Loucy (cell line): ENCODE measurements around the gene GSE1.

Experiments used
- H2AFZ ChIP-seq: fragments of 200-600 bp; sonication (generic); 2 replicates; pipeline ENCODE4 v1.6.0; 2016; ENCODE audit warnings: antibody characterized with exemption, mild to moderate bottlenecking, low read length, moderate library complexity
- H3F3A ChIP-seq: fragments of 200-600 bp; 2 replicates; pipeline ENCODE4 v1.6.0; 2016; ENCODE audit warnings: antibody characterized with exemption, low read depth, mild to moderate bottlenecking
- H3K27me3 ChIP-seq: fragments of 200-600 bp; sonication (generic); 2 replicates; pipeline ENCODE4 v1.6.1; 2014; ENCODE audit warnings: low read length, mild to moderate bottlenecking; ENCODE audit not compliant: insufficient read depth, poor library complexity, severe bottlenecking
- H3K36me3 ChIP-seq: fragments of 200-600 bp; sonication (generic); 2 replicates; pipeline ENCODE4 v1.6.1; 2016; ENCODE audit warnings: low read length; ENCODE audit not compliant: insufficient read depth
- H3K4me1 ChIP-seq: fragments of 200-600 bp; sonication (generic); 2 replicates; pipeline ENCODE4 v1.5.1; 2014; ENCODE audit warnings: low read length, mild to moderate bottlenecking; ENCODE audit not compliant: insufficient read depth, poor library complexity, severe bottlenecking
- H3K4me2 ChIP-seq: fragments of 200-600 bp; sonication (generic); 2 replicates; pipeline ENCODE4 v1.6.0; 2014; ENCODE audit warnings: antibody characterized with exemption, low read length, low read depth, mild to moderate bottlenecking; ENCODE audit not compliant: poor library complexity, severe bottlenecking
- H3K4me3 ChIP-seq: fragments of 200-600 bp; sonication (generic); 2 replicates; pipeline ENCODE4 v1.5.1; 2014; ENCODE audit warnings: low read length, mild to moderate bottlenecking, mixed read lengths; ENCODE audit not compliant: poor library complexity, severe bottlenecking
- H3K79me2 ChIP-seq: fragments of 200-600 bp; sonication (generic); 2 replicates; pipeline ENCODE4 v1.6.1; 2014; ENCODE audit warnings: low read length; ENCODE audit not compliant: insufficient read depth
- H3K9ac ChIP-seq: fragments of 200-600 bp; sonication (generic); 2 replicates; pipeline ENCODE4 v1.6.0; 2014; ENCODE audit warnings: mild to moderate bottlenecking, low read depth, low read length, moderate library complexity; ENCODE audit not compliant: poor library complexity, severe bottlenecking
- H3K9me2 ChIP-seq: fragments of 200-600 bp; sonication (generic); replicated peaks from 2 replicates; pipeline ENCODE4 v1.6.1; 2016; ENCODE audit warnings: low read depth, low read length, mixed read lengths
- H3K9me3 ChIP-seq: fragments of 200-600 bp; sonication (generic); 2 replicates; pipeline ENCODE4 v1.6.1; 2014; ENCODE audit warnings: mild to moderate bottlenecking, antibody characterized with exemption, low read length, low read depth; ENCODE audit not compliant: insufficient read depth
- H4K20me1 ChIP-seq: fragments of 200-600 bp; sonication (generic); 2 replicates; pipeline ENCODE4 v1.6.0; 2014; ENCODE audit warnings: antibody characterized with exemption, low read length, mild to moderate bottlenecking; ENCODE audit not compliant: insufficient read depth, poor library complexity, severe bottlenecking
- EZH2phosphoT487 ChIP-seq: fragments of 200-600 bp; IDR thresholded peaks from 2 replicates; pipeline ENCODE4 v1.6.1; 2018; ENCODE audit warnings: antibody characterized with exemption, mild to moderate bottlenecking, moderate library complexity, borderline replicate concordance
- TF ChIP-seq, protein P1 (sequence below): fragments of 200-600 bp; sonication (generic); conservative IDR thresholded peaks from 2 replicates; pipeline ENCODE4 v1.5.1; 2014; ENCODE audit warnings: mild to moderate bottlenecking, antibody characterized with exemption, low read length

The GSE1 gene

DNA sequence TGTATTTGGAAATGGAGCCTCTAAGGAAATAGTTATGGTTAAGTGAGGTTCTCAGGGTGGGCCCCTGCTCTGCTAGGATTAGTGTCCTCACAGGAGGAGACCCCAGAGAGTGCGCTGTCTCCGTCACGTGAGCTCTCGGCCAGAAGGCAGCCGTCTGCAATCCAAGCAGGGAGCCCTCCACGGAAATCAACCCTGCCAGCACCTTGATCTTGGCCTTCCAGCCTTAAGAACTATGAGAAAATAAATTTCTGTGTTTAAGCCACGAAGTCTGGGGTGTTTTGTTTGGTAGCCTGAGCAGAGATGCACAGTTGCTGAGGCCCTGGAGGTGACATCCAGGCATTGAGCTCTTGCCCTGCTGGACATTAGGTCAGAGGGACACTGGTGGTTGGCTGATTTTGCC lies 32.4 kb upstream of the GSE1 start:
- no peak overlapping the region for H3K9ac ChIP-seq
- H4K20me1 ChIP-seq = peaks cover 100% of the 10 kb centered on the region
- H3K9me2 ChIP-seq = no peaks in the 10 kb centered on the region
- no peak overlapping the region for H3K4me3 ChIP-seq
- no peaks in the 10 kb centered on the region for H3F3A ChIP-seq
- TF ChIP-seq, protein P1, sequence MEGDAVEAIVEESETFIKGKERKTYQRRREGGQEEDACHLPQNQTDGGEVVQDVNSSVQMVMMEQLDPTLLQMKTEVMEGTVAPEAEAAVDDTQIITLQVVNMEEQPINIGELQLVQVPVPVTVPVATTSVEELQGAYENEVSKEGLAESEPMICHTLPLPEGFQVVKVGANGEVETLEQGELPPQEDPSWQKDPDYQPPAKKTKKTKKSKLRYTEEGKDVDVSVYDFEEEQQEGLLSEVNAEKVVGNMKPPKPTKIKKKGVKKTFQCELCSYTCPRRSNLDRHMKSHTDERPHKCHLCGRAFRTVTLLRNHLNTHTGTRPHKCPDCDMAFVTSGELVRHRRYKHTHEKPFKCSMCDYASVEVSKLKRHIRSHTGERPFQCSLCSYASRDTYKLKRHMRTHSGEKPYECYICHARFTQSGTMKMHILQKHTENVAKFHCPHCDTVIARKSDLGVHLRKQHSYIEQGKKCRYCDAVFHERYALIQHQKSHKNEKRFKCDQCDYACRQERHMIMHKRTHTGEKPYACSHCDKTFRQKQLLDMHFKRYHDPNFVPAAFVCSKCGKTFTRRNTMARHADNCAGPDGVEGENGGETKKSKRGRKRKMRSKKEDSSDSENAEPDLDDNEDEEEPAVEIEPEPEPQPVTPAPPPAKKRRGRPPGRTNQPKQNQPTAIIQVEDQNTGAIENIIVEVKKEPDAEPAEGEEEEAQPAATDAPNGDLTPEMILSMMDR = no peak
- no peak for TF ChIP-seq EZH2phosphoT487
- H3K36me3 ChIP-seq = peaks cover 74% of the 10 kb centered on the region; the same call in 1 of the 2 replicates
- H2AFZ ChIP-seq = no peak overlapping the region
- peaks cover 100% of the 10 kb centered on the region for H3K79me2 ChIP-seq
- no peaks in the 10 kb centered on the region for H3K27me3 ChIP-seq
- H3K4me2 ChIP-seq = no peak overlapping the region
- H3K9me3 ChIP-seq = no peaks in the 10 kb centered on the region
- H3K4me1 ChIP-seq = peaks cover 18% of the 10 kb centered on the region

GRCh38 chr16:85582229-85582991 lies 30.7 kb upstream of the GSE1 start:
- H3K4me3 ChIP-seq = no peak overlapping the region
- no peaks in the 10 kb centered on the region for H3K9me3 ChIP-seq
- H3K4me2 ChIP-seq = no peak overlapping the region
- no peaks in the 10 kb centered on the region for H3K27me3 ChIP-seq
- no peaks in the 10 kb centered on the region for H3F3A ChIP-seq
- H4K20me1 ChIP-seq = peaks cover 100% of the 10 kb centered on the region
- H3K36me3 ChIP-seq = peaks cover 84% of the 10 kb centered on the region; the same call in 1 of the 2 replicates
- no peaks in the 10 kb centered on the region for H3K9me2 ChIP-seq
- H3K4me1 ChIP-seq = peaks cover 10% of the 10 kb centered on the region
- H2AFZ ChIP-seq = no peak overlapping the region
- TF ChIP-seq, protein P1 = no peak
- TF ChIP-seq EZH2phosphoT487 = no peak
- peaks cover 100% of the 10 kb centered on the region for H3K79me2 ChIP-seq
- no peak overlapping the region for H3K9ac ChIP-seq

DNA sequence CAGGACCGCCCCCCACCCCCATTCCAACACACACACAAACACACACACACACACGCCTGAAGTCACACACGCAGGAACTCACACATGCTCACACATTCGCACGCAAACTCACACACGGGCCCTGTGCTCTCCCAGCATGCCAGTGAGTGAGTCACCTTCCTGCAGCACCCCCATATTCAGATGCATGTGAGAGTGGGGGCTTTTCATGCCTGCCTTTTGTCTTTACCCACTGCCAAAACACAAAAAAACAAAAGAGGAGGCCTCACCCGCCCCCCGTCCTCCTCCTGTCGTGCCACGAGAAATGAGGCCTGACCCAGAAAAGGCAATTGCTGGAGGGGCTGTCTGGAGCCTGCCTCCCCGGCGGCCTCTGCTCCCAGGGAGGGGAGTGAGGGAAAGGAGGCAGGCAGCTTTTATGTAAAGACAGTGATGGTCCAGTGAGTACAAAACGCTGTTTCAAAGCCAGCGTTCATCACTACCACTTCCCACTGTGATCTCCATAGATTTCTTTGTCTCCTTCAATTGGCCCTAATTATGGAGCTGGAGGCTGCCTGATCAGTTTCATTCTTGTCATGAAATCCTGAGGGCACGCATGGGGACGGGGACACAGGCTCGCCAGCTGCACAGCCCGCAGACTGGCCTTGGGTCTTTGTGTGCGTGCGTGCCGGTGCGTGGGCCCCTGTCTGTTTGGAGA lies 29.5 kb upstream of the GSE1 start:
- peaks cover 10% of the 10 kb centered on the region for H3K4me1 ChIP-seq
- no peak overlapping the region for H3K4me2 ChIP-seq
- H3K9ac ChIP-seq = no peak overlapping the region
- H4K20me1 ChIP-seq = peaks cover 100% of the 10 kb centered on the region
- no peaks in the 10 kb centered on the region for H3K27me3 ChIP-seq
- H3K9me2 ChIP-seq = no peaks in the 10 kb centered on the region
- peaks cover 82% of the 10 kb centered on the region; the same call in 1 of the 2 replicates for H3K36me3 ChIP-seq
- H3K79me2 ChIP-seq = peaks cover 100% of the 10 kb centered on the region
- H3K4me3 ChIP-seq = no peak overlapping the region
- H2AFZ ChIP-seq = no peak overlapping the region
- H3F3A ChIP-seq = no peaks in the 10 kb centered on the region
- no peaks in the 10 kb centered on the region for H3K9me3 ChIP-seq
- TF ChIP-seq EZH2phosphoT487 = no peak
- TF ChIP-seq, protein P1 = no peak
